Mesothelial cell of epicardium (in vitro differentiated cells): ENCODE measurements around the gene SDHAF1. TPM values are rescaled to one million over a fixed set of nuclear protein-coding genes. Genes with fewer than 3 reads are reported as not detected.
A peak's percentile ranks its signal among the peaks of the same experiment; 100 is the strongest.
"Not testable (repeated sequence)": the region's sequence is repeated elsewhere in the genome, so short reads cannot be mapped to it uniquely, and the experiment has no call there.

Experiments used
- DNase-seq, 2 experiments: peaks; one replicate each; pipeline ENCODE4 v3.0.0; 2021; ENCODE audit warnings: low spot score in 2 of 2; ENCODE audit not compliant: unreplicated experiment in 2 of 2
- H3K27ac Mint-ChIP-seq: 2 replicates; pipeline ENCODE4 v1.8.0; 2021; ENCODE audit warnings: mixed read lengths
- H3K27me3 Mint-ChIP-seq: 2 replicates; pipeline ENCODE4 v1.8.0; 2021; ENCODE audit warnings: low read depth, mixed read lengths
- H3K36me3 Mint-ChIP-seq: 2 replicates; pipeline ENCODE4 v1.8.0; 2021; ENCODE audit warnings: mixed read lengths
- H3K4me1 Mint-ChIP-seq: 2 replicates; pipeline ENCODE4 v1.8.0; 2021; ENCODE audit warnings: mixed read lengths
- H3K4me3 Mint-ChIP-seq: 2 replicates; pipeline ENCODE4 v1.8.0; 2021; ENCODE audit warnings: mild to moderate bottlenecking, moderate library complexity, mixed read lengths
- H3K9me3 Mint-ChIP-seq: 2 replicates; pipeline ENCODE4 v1.8.0; 2021; ENCODE audit warnings: mixed read lengths
- CTCF ChIP-seq: fragments of 200-600 bp; sonication (generic); IDR thresholded peaks from one replicate; pipeline ENCODE4 v1.5.0; 2021; ENCODE audit warnings: antibody characterized with exemption; ENCODE audit not compliant: unreplicated experiment
- total RNA-seq: library from RNA; stranded (reverse); gene quantifications from 3 replicates; pipeline ENCODE4 v1.2.1, GENCODE V29; 2021

The SDHAF1 gene
- 10.6 to 12.4 TPM (median 12.0 TPM) in 3 replicates for total RNA-seq

GRCh38 chr19:35995048-35995993, at the start of gene SDHAF1:
Gene SDHAF1 (plus strand): TSS chr19:35995188. CDS start chr19:35995275, 87 bp downstream.
- H3K4me1 Mint-ChIP-seq = peaks cover 14% of the 10 kb centered on the region
- peak within 1 kb of the TSS; percentile 84 for H3K4me3 Mint-ChIP-seq
- H3K36me3 Mint-ChIP-seq = no peaks in the 10 kb centered on the region
- no peak for TF ChIP-seq CTCF
- peaks cover under 1% of the 10 kb centered on the region for H3K27me3 Mint-ChIP-seq
- no peaks in the 10 kb centered on the region for H3K9me3 Mint-ChIP-seq
- H3K27ac Mint-ChIP-seq = peak within 1 kb of the TSS; percentile 86
- DNase-seq = peak; percentile 72 to 84

GRCh38 chr19:35946203-35946602, 48.8 kb upstream of the SDHAF1 start:
- H3K4me3 Mint-ChIP-seq = no peak overlapping the region
- H3K36me3 Mint-ChIP-seq = peaks cover 17% of the 10 kb centered on the region
- H3K9me3 Mint-ChIP-seq = no peaks in the 10 kb centered on the region
- no peak for DNase-seq
- no peak overlapping the region for H3K27ac Mint-ChIP-seq
- peaks cover 3% of the 10 kb centered on the region for H3K4me1 Mint-ChIP-seq
- no peak for TF ChIP-seq CTCF
- peaks cover 2% of the 10 kb centered on the region for H3K27me3 Mint-ChIP-seq

GRCh38 chr19:35949131-35949530, 45.9 kb upstream of the SDHAF1 start:
- H3K27me3 Mint-ChIP-seq = peaks cover 19% of the 10 kb centered on the region
- H3K36me3 Mint-ChIP-seq = peaks cover 1% of the 10 kb centered on the region
- TF ChIP-seq CTCF = no peak
- no peak overlapping the region for H3K4me3 Mint-ChIP-seq
- H3K27ac Mint-ChIP-seq = no peak overlapping the region
- DNase-seq = no peak
- no peaks in the 10 kb centered on the region for H3K9me3 Mint-ChIP-seq
- peaks cover 3% of the 10 kb centered on the region for H3K4me1 Mint-ChIP-seq

GRCh38 chr19:35955881-35956634, 38.9 kb upstream of the SDHAF1 start:
- Mint-ChIP-seq H3K9me3 (peaks cover 5% of the 10 kb centered on the region), H3K27ac (no peak overlapping the region), H3K4me1 (no peaks in the 10 kb centered on the region), H3K27me3 (peaks cover 72% of the 10 kb centered on the region), H3K36me3 (no peaks in the 10 kb centered on the region), H3K4me3 (no peak overlapping the region)
- TF ChIP-seq CTCF = no peak
- no peak for DNase-seq

GRCh38 chr19:35957411-35957810, 37.6 kb upstream of the SDHAF1 start:
- H3K27me3 Mint-ChIP-seq = peaks cover 73% of the 10 kb centered on the region
- H3K4me3 Mint-ChIP-seq, H3K36me3 Mint-ChIP-seq, DNase-seq, H3K4me1 Mint-ChIP-seq, H3K27ac Mint-ChIP-seq, H3K9me3 Mint-ChIP-seq: not testable (repeated sequence)

- Mint-ChIP-seq H3K9me3 (peaks cover 5% of the 10 kb centered on the region), H3K4me1 (no peaks in the 10 kb centered on the region), H3K27me3 (peaks cover 74% of the 10 kb centered on the region), H3K27ac (no peak overlapping the region), H3K4me3 (no peak overlapping the region), H3K36me3 (no peaks in the 10 kb centered on the region)
- DNase-seq = no peak
- no peak for TF ChIP-seq CTCF
Measured at GRCh38 chr19:35958660-35959039, 36.3 kb upstream of the SDHAF1 start.
